HG02798 (cell line): Measurements from ENCODE around the gene RTN4R.

Source experiments
- ATAC-seq: cut with Tn5 transposase; IDR thresholded peaks from one replicate; pipeline ENCODE4 v1.9.1; 2021; ENCODE audit warnings: mild to moderate bottlenecking; ENCODE audit not compliant: unreplicated experiment, poor library complexity

RTN4R gene

GRCh38 chr22:20192972-20193760 lies 75.0 kb downstream of the RTN4R start:
- ATAC-seq: no peak

GRCh38 chr22:20192293-20192971 lies 75.7 kb downstream of the RTN4R start:
- ATAC-seq: no peak

- no peak for ATAC-seq
Observed at GRCh38 chr22:20191803-20192202, 76.3 kb downstream of the RTN4R start.
